H1 (cell line): ENCODE data around the gene DDC. TPM values are rescaled to one million over a fixed set of nuclear protein-coding genes. Genes with fewer than 3 reads are reported as not detected.

Source experiments
- BCL11A ChIP-seq, 2 experiments: IDR thresholded peaks; one replicate each; pipeline ENCODE4 v1.6.1; 2011; ENCODE audit warnings: low read depth in 2 of 2, low read length in 2 of 2, mild to moderate bottlenecking in 2 of 2
- KDM5A ChIP-seq: fragments of 200-600 bp; IDR thresholded peaks from 2 replicates; pipeline ENCODE4 v1.7.1; 2012; ENCODE audit warnings: mild to moderate bottlenecking, low read length, inconsistent platforms, mixed read lengths
- SAP30 ChIP-seq: fragments of 300-600 bp; sonication (generic); IDR thresholded peaks from 2 replicates; pipeline ENCODE4 v1.7.1; 2012; ENCODE audit warnings: low read length, moderate library complexity, mild to moderate bottlenecking, inconsistent platforms; ENCODE audit not compliant: insufficient read depth, insufficient replicate concordance
- SIX5 ChIP-seq: IDR thresholded peaks from 2 replicates; pipeline ENCODE4 v1.6.1; 2011; ENCODE audit warnings: mild to moderate bottlenecking, low read depth, low read length
- SRF ChIP-seq: IDR thresholded peaks from 2 replicates; pipeline ENCODE4 v1.6.1; 2011; ENCODE audit warnings: mild to moderate bottlenecking, low read depth, low read length, moderate library complexity
- TBP ChIP-seq: IDR thresholded peaks from 2 replicates; pipeline ENCODE4 v1.6.1; 2011; ENCODE audit warnings: low read depth, low read length, improper control_type of control experiment
- TEAD4 ChIP-seq: IDR thresholded peaks from 2 replicates; pipeline ENCODE4 v1.6.1; 2012; ENCODE audit warnings: low read depth, low read length, inconsistent platforms, mixed read lengths
- polyA plus RNA-seq, 7 experiments: library from polyadenylated mRNA; depleted of rRNA in 3 of 7; stranded (reverse) in 5 of 7; unstranded in 2 of 7; fragments of >200 nt in 5 of 7; fragments of 200-250 nt in 2 of 7; gene quantifications; 1 replicate in 5 of 7; 2 replicates in 1 of 7; 4 replicates in 1 of 7; pipeline versions ENCODE4 v1.2.1 to v1.2.3, GENCODE V29; 2011 to 2013; ENCODE audit warnings: missing spikeins in 2 of 7, mixed read lengths in 2 of 7
- total RNA-seq: library from RNA; stranded (reverse); fragmentation: NEBNext Ultra II Directional; extraction: Animal tissue kit (Norgen Biotek cat#: 25700); gene quantifications from 2 replicates; pipeline ENCODE4 v1.2.1, GENCODE V29; 2021

DDC gene
- total and polyA plus RNA-seq, 2 of the 8 experiments (the other 6 are each of a cell fraction or from before 2014, with no cell fraction given): 0.05 TPM; not detected in 1

GRCh38 chr7:50466815-50467585 is 98.2 kb downstream of the DDC start (continued):
- no peak for TF ChIP-seq SAP30
- TF ChIP-seq TEAD4: no peak
- no peak for TF ChIP-seq BCL11A (IDR thresholded peaks at IDR 0.05; ENCODE audit: low read depth in 2 of 2, low read length in 2 of 2)
- TF ChIP-seq KDM5A: no peak
- TF ChIP-seq SRF: no peak
- no peak for TF ChIP-seq SIX5
- no peak for TF ChIP-seq TBP
- TF ChIP-seq, all 59 proteins: peak for 0
